Progenitor cell of endocrine pancreas (in vitro differentiated cells): ENCODE data around the gene FCHSD2. TPM values are rescaled to one million over a fixed set of nuclear protein-coding genes. Genes with fewer than 3 reads are reported as not detected.
"Not testable (repeated sequence)": the region's sequence is repeated elsewhere in the genome, so short reads cannot be mapped to it uniquely, and the experiment has no call there.

ENCODE experiments used
- DNase-seq: peaks from one replicate; pipeline ENCODE4 v3.0.0; 2021; ENCODE audit warnings: low spot score; ENCODE audit not compliant: unreplicated experiment
- H3K27ac Mint-ChIP-seq: 2 replicates; pipeline ENCODE4 v1.8.0; 2021; ENCODE audit warnings: mild to moderate bottlenecking, moderate library complexity, mixed read lengths
- H3K27me3 Mint-ChIP-seq: 2 replicates; pipeline ENCODE4 v1.8.0; 2021; ENCODE audit warnings: mixed read lengths
- H3K36me3 Mint-ChIP-seq: 2 replicates; pipeline ENCODE4 v1.8.0; 2022; ENCODE audit warnings: mixed read lengths; ENCODE audit not compliant: insufficient read depth
- H3K4me1 Mint-ChIP-seq: 2 replicates; pipeline ENCODE4 v1.8.0; 2021; ENCODE audit warnings: low read depth, mixed read lengths
- H3K4me3 Mint-ChIP-seq: 2 replicates; pipeline ENCODE4 v1.8.0; 2021; ENCODE audit warnings: low read depth, mild to moderate bottlenecking, moderate library complexity, mixed read lengths
- H3K9me3 Mint-ChIP-seq: 2 replicates; pipeline ENCODE4 v1.8.0; 2021; ENCODE audit warnings: low read depth, mixed read lengths
- CTCF ChIP-seq: fragments of 200-600 bp; sonication (generic); IDR thresholded peaks from one replicate; pipeline ENCODE4 v1.5.0; 2021; ENCODE audit warnings: antibody characterized with exemption, mild to moderate bottlenecking; ENCODE audit not compliant: unreplicated experiment
- total RNA-seq: library from RNA; stranded (reverse); gene quantifications from 2 replicates; pipeline ENCODE4 v1.2.1, GENCODE V29; 2021

The FCHSD2 gene
- total RNA-seq, 1 donor from 2014 or later: 35.4 TPM

- no peak for TF ChIP-seq CTCF
- no peak overlapping the region for H3K4me3 Mint-ChIP-seq
- H3K36me3 Mint-ChIP-seq: peaks cover 4% of the 10 kb centered on the region
- H3K4me1 Mint-ChIP-seq: peaks cover 39% of the 10 kb centered on the region
- no peaks in the 10 kb centered on the region for H3K9me3 Mint-ChIP-seq
- no peak for DNase-seq
- no peaks in the 10 kb centered on the region for H3K27me3 Mint-ChIP-seq
- H3K27ac Mint-ChIP-seq: no peak overlapping the region
Observed at GRCh38 chr11:72984453-72985077, 157.6 kb downstream of the FCHSD2 start.

- no peak overlapping the region for H3K4me3 Mint-ChIP-seq
- H3K27me3 Mint-ChIP-seq: no peaks in the 10 kb centered on the region
- no peak for DNase-seq
- no peak for TF ChIP-seq CTCF
- H3K36me3 Mint-ChIP-seq: peaks cover 10% of the 10 kb centered on the region
- no peaks in the 10 kb centered on the region for H3K9me3 Mint-ChIP-seq
- H3K4me1 Mint-ChIP-seq: peaks cover 33% of the 10 kb centered on the region
- no peak overlapping the region for H3K27ac Mint-ChIP-seq
Observed at GRCh38 chr11:72983560-72983959, 158.6 kb downstream of the FCHSD2 start.

- Mint-ChIP-seq H3K27ac (no peak overlapping the region), H3K27me3 (no peaks in the 10 kb centered on the region), H3K36me3 (peaks cover 19% of the 10 kb centered on the region), H3K9me3 (no peaks in the 10 kb centered on the region), H3K4me1 (peaks cover 27% of the 10 kb centered on the region), H3K4me3 (no peak overlapping the region)
- DNase-seq: no peak
- TF ChIP-seq CTCF: no peak
Observed at GRCh38 chr11:72981971-72982685, 160.0 kb downstream of the FCHSD2 start.

- Mint-ChIP-seq H3K27ac (no peak overlapping the region), H3K4me1 (peaks cover 20% of the 10 kb centered on the region), H3K27me3 (no peaks in the 10 kb centered on the region), H3K9me3 (peaks cover 5% of the 10 kb centered on the region), H3K4me3 (no peak overlapping the region), H3K36me3 (peaks cover 28% of the 10 kb centered on the region)
- no peak for DNase-seq
- no peak for TF ChIP-seq CTCF
Observed at GRCh38 chr11:72981080-72981479, 161.0 kb downstream of the FCHSD2 start.

GRCh38 chr11:72977782-72978181 lies 164.3 kb downstream of the FCHSD2 start:
- not testable (repeated sequence) for H3K27ac Mint-ChIP-seq, H3K27me3 Mint-ChIP-seq, DNase-seq, H3K4me3 Mint-ChIP-seq, H3K4me1 Mint-ChIP-seq
- peaks cover 39% of the 10 kb centered on the region for H3K36me3 Mint-ChIP-seq
- H3K9me3 Mint-ChIP-seq: peaks cover 12% of the 10 kb centered on the region

- Mint-ChIP-seq H3K36me3 (peaks cover 42% of the 10 kb centered on the region), H3K9me3 (peaks cover 12% of the 10 kb centered on the region)
- not testable (repeated sequence) for DNase-seq, H3K27ac Mint-ChIP-seq, H3K27me3 Mint-ChIP-seq, H3K4me1 Mint-ChIP-seq, H3K4me3 Mint-ChIP-seq
Observed at GRCh38 chr11:72976522-72976892, 165.6 kb downstream of the FCHSD2 start.
